HG03280 (cell line): ENCODE results near the gene ACAA2.

ENCODE experiments used
- ATAC-seq: cut with Tn5 transposase; IDR thresholded peaks from one replicate; pipeline ENCODE4 v1.9.1; 2021; ENCODE audit warnings: mild to moderate bottlenecking, moderate library complexity; ENCODE audit not compliant: unreplicated experiment

ACAA2 gene

DNA sequence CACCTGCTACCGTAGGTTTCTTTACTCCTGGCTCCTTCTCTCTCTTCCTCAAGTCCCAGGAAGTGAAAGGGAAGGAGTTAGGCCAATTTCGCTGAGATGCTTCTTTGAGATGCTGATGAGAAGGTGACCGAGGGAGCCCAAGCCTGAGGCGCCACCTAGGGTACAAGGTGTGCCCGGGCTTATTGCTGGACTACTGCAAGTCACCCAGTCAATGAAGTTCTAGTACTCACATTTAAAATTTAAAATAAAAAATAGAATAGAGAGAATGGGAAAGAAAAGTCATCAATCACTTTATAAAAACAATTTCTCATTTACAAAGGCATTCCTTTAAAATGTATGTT lies 45.3 kb downstream of the ACAA2 start:
- no peak for ATAC-seq

DNA sequence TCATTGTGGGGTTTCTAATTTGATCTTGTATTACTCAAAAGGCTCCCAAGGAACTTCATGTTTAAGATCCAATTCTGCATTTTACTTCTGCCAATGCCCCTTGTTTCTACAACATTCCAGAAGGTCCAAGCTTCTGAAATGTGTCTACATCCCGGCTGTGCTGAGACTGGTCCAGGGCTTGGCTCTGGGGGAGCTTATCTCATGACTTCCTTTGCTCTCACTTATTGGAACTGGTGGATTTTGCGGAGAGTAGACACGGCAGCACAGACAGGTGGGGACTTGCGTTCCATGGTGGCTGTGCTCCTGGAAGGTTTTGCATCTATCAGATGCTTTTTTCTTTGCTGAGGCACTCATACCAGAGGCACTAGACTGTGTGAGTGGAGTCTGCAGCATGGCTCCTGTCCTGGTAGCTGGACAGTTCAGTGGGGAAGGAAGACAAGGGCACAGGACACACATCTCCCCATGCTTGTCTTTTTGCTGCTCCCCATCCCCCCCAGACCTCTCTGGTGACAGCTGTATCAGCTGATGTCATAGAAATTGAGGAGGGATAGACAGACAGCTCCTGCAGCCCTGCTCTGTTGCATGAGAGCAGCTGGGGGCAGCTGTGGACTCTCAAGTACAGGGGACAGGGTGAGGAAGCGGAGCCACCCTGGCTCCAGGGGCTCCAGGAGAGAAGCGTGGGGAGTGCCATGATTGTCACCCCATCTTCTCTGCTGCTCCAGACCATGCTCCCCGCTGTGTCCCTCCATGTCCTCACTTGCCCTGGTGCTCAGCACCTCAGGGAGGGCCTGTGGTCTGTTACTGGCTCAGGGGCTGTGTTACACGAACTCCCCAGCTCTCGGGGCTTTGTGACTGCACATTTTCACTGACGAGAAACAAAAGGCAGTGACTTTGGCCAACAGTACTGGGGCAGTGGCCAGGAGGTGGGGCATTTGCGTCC lies 46.0 kb downstream of the ACAA2 start:
- ATAC-seq: no peak

DNA sequence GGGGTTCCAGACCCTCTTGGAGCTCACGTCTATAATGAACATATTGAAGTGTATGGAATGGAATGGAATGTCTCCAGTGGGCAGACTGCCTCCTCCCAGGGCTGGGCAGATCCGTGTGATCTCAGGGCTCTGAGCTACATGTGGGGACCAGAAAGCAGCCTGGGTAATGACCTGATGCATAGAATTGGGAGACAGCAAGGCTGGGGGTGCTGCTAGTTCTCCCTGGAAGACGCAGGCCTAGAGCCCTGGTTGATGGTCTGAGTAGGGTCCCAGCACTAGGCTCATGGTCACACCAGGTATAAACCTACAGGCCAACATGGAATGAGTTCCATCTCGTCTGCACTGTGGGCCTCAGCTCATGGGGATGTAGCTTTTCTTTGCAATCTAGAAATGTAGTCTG lies 46.7 kb downstream of the ACAA2 start:
- no peak for ATAC-seq

DNA sequence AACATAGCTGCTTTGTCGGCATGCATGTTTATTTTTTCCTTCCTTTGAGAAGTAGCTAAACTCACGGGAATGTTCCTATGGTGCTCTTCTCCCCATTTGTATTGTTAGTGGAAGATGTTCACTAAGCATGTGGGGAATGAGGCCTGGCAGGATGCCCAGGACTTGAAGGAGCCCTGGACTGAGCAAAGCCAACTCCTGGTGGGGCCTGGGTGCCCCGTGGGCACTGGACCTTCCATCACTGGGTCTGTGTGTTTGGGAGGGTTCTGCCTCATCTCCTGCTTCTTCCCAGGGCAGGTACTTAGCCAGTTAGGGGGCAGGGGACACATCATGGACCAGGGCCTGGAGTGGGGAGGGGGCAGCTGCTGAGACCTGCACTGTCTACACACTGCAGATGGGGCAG lies 49.3 kb downstream of the ACAA2 start:
- ATAC-seq: no peak

DNA sequence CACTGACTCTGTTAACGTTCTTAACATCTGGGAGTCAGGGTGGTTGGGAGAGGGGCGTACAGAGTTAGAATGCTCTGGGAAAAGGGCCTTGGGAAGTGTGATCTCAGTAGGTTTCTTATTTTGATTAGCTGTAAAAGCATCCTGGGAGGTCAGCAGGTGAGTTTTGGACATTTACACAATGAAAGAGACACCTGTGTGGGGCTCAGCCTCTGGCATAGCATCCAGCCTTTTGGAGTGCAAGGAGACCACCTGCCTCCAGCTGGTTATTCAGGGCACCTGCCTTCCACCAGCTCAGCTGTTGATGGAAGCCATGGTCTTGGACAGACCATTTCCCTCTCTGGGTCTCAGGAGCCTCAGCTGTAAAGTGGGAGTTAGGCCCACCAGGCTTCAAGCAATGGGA lies 49.7 kb downstream of the ACAA2 start:
- no peak for ATAC-seq

DNA sequence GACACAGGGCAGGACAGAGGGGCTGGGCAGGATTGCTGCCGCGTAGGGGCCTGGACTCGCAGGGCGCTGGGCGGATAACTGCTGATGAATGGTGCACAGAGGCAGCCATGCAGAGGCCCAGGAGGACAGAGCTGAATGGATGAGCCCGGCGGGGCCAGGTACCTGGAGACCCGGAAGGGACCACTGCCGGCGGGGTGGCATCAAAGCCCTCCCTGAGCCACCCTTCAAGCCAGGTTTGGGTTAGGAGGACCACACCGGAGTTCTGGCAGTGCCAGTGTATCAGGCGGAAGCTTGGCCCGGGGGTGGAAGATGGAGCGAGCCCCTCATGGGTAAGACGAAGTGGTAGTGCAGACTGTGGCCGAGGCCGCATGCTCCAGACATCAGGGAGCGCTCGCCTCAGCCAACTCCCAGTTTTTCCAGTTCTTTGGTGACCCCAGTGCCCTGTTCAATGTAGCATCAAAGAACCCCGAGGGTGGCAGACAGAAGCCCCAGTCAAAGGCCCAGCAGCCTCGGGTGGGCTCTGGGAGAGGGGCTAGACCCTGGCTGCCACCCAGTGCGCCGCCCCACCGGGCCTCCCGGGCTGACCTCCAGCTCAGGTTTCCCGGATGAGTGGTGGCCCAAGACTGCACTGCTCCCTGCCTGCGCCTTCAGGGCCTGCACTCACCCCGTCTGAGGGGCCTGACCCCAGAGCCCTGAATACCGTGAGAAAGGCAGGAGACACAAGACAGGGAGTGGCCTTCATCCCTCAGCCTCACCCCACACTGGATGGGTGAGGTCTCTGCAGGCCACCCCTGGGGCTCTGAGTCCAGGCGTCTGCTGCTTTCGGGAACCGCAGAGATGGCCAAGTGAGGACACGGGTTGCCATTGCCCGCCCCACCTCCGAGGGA lies 50.9 kb downstream of the ACAA2 start:
- no peak for ATAC-seq

DNA sequence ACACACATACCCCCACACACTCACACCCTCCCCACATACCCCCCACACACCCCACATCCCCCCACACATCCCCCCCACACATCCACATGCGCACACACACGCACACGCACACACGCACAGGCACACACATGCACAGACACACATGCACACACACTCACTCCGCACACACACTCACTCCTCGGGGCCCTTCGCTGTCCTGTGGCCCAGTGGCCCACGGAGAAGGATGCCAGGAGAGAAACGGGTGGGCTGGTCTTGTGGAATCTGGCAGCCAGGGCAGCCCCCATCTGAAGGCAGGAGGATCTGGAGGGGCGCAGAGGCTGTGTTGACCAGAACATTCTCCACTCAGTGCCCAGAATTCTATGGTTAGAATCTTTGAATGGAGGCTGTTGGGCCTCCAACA lies 51.6 kb downstream of the ACAA2 start:
- ATAC-seq: no peak

DNA sequence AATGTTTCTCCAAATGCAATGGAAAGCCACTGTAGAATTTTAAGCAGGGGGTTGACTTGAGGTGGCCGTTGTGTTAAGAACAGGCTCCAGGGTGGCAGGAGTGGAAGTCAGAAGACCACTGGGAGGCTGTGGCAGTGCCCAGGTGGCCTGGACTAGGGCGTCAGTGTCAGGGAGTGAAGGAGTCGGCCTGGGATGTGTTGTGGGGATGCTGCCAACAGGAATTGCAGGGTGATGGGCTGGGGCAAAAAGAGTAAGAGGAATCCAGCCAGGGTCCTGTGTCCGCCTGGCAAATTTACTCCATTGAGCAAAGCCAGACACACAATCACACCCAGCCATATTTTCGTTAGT lies 55.1 kb downstream of the ACAA2 start:
- ATAC-seq: no peak

DNA sequence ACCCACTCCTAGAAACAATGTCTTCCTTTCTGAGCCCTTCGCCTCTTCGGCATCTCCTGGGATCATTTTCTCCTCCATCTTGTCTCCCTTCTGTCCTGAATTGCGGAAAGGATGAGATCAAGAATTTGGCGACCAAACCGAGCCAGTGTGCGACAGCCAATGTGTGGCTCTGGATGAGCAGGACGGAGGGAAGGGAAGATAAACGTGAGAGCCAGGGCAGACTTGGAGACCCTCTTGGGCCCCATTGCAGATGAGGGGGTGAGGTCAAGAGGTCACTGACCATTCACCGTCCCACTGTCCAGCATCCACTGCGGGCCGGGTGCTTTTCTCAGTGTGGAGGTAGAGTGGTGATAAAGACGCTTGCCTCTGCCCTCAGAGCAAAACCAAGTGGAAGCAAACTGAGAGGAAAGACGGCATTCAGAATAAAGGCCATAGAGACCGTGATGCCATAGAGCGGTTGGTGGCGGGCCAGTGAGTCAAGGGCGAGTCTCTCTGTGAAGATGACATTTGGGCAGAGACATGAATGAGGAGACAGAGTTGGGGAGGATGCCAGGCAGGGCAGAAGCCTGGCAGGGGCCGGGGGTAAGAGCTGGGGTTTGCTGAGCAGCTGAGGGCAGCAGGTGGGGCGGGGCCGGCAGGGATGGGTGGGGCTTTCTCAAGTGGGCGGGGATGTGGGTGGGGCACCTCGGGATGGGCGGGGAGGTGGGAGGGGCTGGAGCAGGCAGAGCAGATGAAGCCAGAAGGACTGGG lies 55.6 kb downstream of the ACAA2 start:
- no peak for ATAC-seq

DNA sequence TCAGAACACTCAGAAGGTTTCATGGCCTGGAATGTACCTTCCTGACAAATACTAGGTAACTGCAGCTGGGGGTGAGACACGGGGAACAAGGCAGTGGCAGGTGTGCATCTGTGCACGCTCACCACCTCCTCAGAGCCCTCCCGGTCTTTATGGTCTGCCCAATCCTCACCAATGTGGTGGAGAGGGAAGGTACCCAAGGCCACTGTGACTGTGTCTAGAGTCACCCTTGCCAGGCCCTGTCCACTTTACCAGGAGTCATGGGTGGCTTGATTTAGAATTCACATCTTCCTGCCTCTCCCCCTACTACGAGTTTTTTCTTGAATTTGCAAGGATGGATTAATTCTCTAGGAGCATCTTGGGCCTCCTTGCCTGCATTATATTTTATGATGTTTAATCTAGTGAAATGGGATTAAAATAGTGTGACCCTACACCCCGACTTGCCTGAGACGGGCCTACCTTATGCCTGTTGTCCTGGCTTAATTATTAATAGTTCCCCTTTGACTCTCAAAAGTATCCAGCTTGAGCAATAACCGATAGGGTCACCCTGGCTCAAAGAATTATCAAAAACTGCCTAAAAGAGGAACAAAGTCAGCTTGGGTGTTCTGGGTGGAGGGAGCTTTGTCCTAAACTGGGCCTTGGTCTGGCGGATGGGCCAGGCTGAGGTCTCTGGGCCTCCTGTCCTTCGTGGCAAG lies 56.5 kb downstream of the ACAA2 start:
- no peak for ATAC-seq

DNA sequence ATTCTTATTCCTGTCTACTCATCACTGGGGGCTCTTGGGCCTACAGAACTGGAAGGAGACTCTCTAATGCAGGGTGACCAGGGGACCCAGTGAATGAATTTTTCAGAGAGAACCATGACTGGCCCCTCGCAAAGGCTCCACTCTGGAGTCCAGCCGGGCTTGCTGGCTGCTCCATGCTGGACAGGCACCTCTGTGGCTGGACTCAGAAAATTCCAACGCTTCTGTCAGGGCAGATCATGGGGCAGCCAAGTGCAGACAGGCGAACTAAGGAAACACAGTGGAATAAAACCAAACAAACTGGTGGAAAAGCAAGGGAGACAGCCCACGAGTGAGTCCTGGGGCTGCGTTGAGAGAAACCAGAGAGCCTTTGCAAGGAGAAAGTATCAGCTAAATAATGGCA lies 57.2 kb downstream of the ACAA2 start:
- ATAC-seq: no peak

DNA sequence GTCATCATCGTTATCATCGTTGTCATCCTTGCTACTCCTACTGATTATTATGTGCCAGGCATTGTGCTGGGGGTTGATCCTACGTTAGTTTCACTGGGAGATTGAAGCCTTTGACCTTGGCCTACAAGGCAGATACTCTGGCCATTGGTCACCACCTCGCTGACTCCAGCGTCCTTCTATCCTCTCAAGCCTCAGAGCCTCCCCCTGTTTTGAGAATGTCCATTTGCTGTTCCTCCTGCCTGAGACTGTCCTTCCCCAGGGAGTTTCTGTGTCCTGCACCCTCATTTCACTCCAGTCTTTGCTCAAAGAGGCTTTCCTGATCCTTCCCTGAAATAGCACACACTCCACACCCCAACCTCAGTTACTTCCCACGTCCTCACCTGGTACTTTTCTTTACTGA lies 57.8 kb downstream of the ACAA2 start:
- no peak for ATAC-seq

DNA sequence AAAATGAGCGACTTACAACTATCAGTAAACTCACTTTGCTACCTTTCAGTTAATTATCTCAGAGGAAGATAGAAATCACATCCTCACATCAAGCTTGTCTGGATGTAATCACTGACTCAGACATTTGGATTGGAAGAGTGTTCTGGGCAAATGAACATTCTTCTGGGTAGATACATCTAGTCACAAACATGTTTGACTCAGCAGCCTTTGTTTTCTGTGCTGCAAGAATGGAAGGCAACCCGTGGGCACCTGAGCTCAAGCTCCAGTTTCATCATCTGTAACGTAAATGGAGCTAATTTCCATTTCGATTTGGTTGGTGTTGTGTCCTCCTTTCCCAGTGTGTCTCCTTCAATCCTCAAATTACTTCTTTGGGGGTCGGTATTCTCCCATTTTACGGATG lies 58.5 kb downstream of the ACAA2 start:
- no peak for ATAC-seq

DNA sequence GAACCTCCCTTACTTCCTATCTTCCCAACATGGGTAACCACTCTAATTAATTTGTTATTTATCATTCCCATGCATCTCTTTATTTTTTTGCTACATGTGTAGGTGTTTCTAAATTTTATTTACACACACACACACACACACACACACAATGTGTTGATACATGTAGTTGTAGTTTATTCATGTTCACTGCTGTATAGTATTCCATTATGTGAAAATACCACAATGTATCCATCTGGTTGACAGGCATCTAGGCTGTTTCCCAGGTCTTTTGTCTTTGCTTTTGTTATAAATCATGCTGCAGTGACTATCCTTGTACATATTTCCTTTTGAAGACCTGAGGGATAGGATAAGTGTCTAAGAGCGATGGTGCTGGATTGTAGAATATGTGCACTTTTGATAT lies 59.7 kb downstream of the ACAA2 start:
- no peak for ATAC-seq

DNA sequence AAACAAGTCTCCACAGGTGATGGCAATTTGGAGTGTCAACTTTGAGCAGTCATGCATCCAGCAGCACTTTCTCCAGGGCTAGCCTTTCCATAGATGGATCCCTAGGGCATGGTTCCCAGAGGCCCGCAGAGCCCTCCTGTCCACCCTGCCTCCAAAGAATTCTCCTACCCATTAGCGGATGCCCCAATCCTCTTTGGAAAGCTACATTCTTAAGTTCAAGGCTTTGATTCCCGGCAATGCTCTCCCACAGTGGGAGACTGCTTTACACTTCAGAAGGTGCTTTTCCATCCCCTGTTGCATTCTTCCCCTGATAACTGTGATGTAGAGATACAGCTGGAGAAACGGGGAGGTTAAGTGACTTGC lies 61.3 kb downstream of the ACAA2 start:
- ATAC-seq: no peak

DNA sequence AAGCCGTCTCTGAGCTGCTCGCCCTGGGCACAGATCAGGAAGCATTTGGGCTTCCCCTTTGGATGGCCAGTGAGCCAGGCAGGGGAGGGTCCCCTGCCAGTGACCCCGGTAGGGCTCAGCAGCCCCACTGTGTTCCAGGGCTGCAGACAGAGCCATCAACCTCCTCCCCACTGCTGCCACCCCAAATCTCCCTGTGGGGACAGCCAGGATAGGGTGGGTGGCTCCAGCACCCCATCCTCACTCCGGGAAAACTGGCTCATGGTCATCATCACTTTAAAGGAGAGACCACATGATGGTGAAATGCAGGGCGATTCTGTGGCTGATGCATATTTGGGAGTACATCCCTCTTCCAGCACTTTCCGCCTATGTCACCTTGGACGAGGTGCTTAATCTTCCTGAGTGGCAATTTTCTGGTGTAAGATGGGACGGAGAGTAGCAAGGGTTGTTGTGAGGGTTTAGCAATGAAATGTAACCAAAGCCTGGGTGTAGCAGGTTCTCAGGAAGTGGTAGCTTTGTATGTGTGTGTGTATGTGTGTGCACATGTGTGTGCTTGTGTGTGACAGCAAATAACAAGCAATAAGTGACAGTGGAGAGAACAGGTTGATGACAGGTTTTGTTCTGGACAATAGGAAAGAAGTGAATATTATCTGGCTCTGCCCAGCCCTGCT lies 61.8 kb downstream of the ACAA2 start:
- ATAC-seq: no peak

DNA sequence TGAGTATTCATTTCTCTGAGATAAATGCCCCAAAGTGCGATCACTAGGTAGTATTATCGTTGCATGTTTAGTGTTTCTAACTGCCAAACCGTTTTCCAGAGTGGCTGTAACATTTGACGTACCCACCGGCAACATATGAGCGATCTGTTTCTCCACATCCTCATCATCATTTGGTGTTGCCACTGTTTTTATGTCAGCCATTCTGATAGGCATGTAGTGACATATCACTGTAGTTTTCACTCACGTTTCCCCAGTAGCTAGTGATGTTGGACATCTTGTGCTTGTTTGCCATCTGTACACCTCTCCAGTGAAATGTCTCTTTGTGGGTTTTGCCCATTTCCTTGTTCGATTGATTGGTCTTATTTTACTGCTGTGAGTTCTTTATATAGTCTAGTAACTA lies 63.8 kb downstream of the ACAA2 start:
- ATAC-seq: no peak

DNA sequence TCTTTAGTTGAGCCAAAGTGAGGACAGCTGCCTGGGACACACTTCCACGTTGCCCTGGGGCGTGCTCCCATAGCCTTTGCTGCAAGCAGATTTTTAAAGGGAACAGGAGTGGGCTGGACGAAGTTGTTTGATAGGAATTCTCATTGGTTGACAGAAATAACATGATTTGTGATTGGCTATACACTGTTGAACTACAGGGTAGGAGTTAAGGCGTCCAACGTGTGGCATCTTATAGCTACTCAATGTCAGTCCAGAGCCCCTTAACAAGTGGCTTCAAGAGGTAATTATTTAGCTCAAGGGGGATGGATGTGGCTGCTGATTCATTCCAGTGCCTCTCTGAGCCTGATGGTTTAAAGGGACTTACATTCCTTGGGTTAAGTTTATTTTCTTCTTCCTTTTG lies 65.5 kb downstream of the ACAA2 start:
- no peak for ATAC-seq

DNA sequence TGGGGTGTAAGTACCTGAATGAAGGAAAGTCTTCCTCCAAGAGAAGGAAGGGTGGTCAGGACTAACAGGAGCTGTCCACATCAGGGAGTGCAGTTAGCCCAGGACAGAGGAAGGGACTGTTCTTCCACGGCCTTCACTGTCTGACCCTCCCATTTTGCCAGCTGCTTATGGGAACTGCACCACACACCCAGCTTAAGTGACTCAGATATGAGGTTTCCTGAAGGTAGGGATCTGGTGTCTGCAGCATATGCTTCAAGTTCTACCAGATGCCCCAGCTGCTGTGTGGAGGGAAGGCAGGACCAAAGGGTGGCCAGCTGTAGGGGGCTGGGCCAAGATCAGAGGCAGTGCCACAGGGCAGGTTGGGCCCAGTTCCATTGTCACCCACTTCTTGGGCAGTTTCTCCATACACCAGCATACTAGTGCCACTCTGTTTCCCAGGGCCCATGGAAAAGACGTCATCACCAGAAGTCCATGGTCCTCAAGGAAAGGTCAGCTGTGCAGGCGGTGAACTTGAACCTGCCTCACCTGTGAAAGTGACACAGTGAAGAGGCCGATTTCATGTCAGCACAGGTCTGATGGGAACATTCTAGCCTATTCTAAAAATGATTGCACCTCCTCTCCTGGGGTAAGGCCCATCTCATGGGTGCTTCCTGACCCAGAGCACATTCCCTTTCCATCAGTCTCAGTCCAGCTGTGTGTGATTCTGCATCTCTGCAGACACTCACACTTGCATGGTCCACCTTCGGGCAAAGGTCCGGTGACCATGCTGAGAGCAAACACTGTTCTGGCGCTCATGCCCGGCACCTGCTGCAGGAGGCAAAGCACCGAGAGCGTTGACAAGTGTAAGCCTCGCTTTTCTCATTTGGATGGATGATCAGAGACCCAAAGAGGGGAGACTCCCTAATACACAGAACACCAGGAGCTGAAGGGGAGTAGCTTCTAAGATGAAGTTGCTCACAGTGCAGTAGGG lies 68.0 kb downstream of the ACAA2 start:
- ATAC-seq: no peak
